Activated CD4-positive, alpha-beta T cell treated with anti-CD3 and anti-CD28 coated beads, Interleukin-2, amount 50 U/mL, for 24 hours (primary cell): ENCODE results near the gene TM9SF1.

Experiments
- DNase-seq, 2 donors: peaks; one replicate each; pipeline ENCODE4 v3.0.0-alpha.2; 2020; ENCODE audit warnings: low read depth in 1 of 2, low spot score in 1 of 2

Gene TM9SF1

GRCh38 chr14:24195186-24196070 is at the start of gene TM9SF1:
Gene TM9SF1 (minus strand): TSS chr14:24195441. CDS start chr14:24195019, 422 bp downstream.
- DNase-seq = peak; percentile 82 to 83

GRCh38 chr14:24243336-24243836 is 48.1 kb upstream of the TM9SF1 start:
- no peak for DNase-seq

- DNase-seq = peak in 1 of 2 donors; percentile 91
Measured at GRCh38 chr14:24241829-24242443, 46.7 kb upstream of the TM9SF1 start.

- no peak for DNase-seq
Measured at GRCh38 chr14:24240110-24240918, 45.1 kb upstream of the TM9SF1 start.

- DNase-seq = no peak
Measured at GRCh38 chr14:24238527-24239037, 43.3 kb upstream of the TM9SF1 start.

GRCh38 chr14:24238123-24238522 is 42.9 kb upstream of the TM9SF1 start:
- no peak for DNase-seq

- no peak for DNase-seq
Measured at GRCh38 chr14:24237463-24237955, 42.3 kb upstream of the TM9SF1 start.

- DNase-seq = no peak
Measured at GRCh38 chr14:24236689-24237462, 41.6 kb upstream of the TM9SF1 start.

GRCh38 chr14:24235804-24236688 is 40.8 kb upstream of the TM9SF1 start:
- DNase-seq = no peak

- no peak for DNase-seq
Measured at GRCh38 chr14:24234095-24235005, 39.1 kb upstream of the TM9SF1 start.

GRCh38 chr14:24233538-24233866 is 38.3 kb upstream of the TM9SF1 start:
- no peak for DNase-seq

GRCh38 chr14:24232645-24233537 is 37.6 kb upstream of the TM9SF1 start, which contains the start of gene GMPR2:
Gene GMPR2 (plus strand): TSS chr14:24232929. CDS start chr14:24233254, 325 bp downstream.
- DNase-seq = no peak

GRCh38 chr14:24232121-24232644 is 36.9 kb upstream of the TM9SF1 start, which contains the start of gene NEDD8:
Gene NEDD8 (minus strand): TSS chr14:24232367. CDS start chr14:24232267, 100 bp downstream.
- peak; percentile 83 to 91 for DNase-seq

GRCh38 chr14:24231263-24232120 is 36.3 kb upstream of the TM9SF1 start:
- peak in 1 of 2 donors; percentile 15 for DNase-seq

- no peak for DNase-seq
Measured at GRCh38 chr14:24228902-24229301, 33.7 kb upstream of the TM9SF1 start.

- DNase-seq = no peak
Measured at GRCh38 chr14:24226473-24226872, 31.2 kb upstream of the TM9SF1 start.
